ENCODE results near the gene SP110.
"Not testable (repeated sequence)": the region's sequence is repeated elsewhere in the genome, so short reads cannot be mapped to it uniquely, and the experiment has no call there.

SP110 gene

GRCh38 chr2:230219419-230220331, at the start of gene SP110:
Gene SP110, minus strand, starts transcription at chr2:230219984. Its CDS starts 3,057 bp downstream, at chr2:230216927.
- DNase-seq, result no peak

GRCh38 chr2:230268606-230269243, 48.9 kb upstream of the SP110 start:
- no peak for DNase-seq

- DNase-seq, result no peak
These were observed 47.8 kb upstream of the SP110 start for GRCh38 chr2:230267556-230267955.

GRCh38 chr2:230267059-230267458, 47.3 kb upstream of the SP110 start:
- no peak for DNase-seq

GRCh38 chr2:230266638-230267037, 46.9 kb upstream of the SP110 start:
- no peak for DNase-seq

GRCh38 chr2:230264945-230265344, 45.2 kb upstream of the SP110 start:
- not testable (repeated sequence) for DNase-seq

GRCh38 chr2:230262246-230262645, 42.5 kb upstream of the SP110 start:
- DNase-seq, result no peak

- DNase-seq, result no peak
These were observed 38.7 kb upstream of the SP110 start for GRCh38 chr2:230258483-230258882.

- DNase-seq, result no peak
These were observed 37.0 kb upstream of the SP110 start for GRCh38 chr2:230256733-230257332.

- no peak for DNase-seq
These were observed 34.5 kb upstream of the SP110 start for GRCh38 chr2:230254152-230254881.

- DNase-seq, result no peak
These were observed 30.4 kb upstream of the SP110 start for GRCh38 chr2:230250231-230250630.

- no peak for DNase-seq
These were observed 26.4 kb upstream of the SP110 start for GRCh38 chr2:230246206-230246605.

GRCh38 chr2:230244211-230244610, 24.4 kb upstream of the SP110 start:
- DNase-seq, result no peak

GRCh38 chr2:230234845-230235244, 15.1 kb upstream of the SP110 start:
- DNase-seq, result no peak

- DNase-seq, result no peak
These were observed 14.4 kb upstream of the SP110 start for GRCh38 chr2:230234122-230234722.

- DNase-seq, result no peak
These were observed 11.5 kb upstream of the SP110 start for GRCh38 chr2:230231251-230231650.

GRCh38 chr2:230230496-230231200, 10.9 kb upstream of the SP110 start:
- no peak for DNase-seq

GRCh38 chr2:230230087-230230486, 10.3 kb upstream of the SP110 start:
- DNase-seq, result no peak

GRCh38 chr2:230227216-230227615, 7.4 kb upstream of the SP110 start:
- no peak for DNase-seq

GRCh38 chr2:230226051-230226551, 6.3 kb upstream of the SP110 start:
- DNase-seq, result no peak

GRCh38 chr2:230225486-230225885, 5.7 kb upstream of the SP110 start, which contains the start of gene SP140:
Gene SP140, plus strand, starts transcription at chr2:230225736. Its CDS starts 109 bp downstream, at chr2:230225845.
- no peak for DNase-seq

GRCh38 chr2:230224458-230224857, 4.7 kb upstream of the SP110 start:
- no peak for DNase-seq
